ENCODE data around the gene KIF24. TPM values are rescaled to one million over a fixed set of nuclear protein-coding genes. Genes with fewer than 3 reads are reported as not detected.

KIF24 gene
- total RNA-seq, 1 experiment from 2014 or later, result 3.9 TPM

DNA sequence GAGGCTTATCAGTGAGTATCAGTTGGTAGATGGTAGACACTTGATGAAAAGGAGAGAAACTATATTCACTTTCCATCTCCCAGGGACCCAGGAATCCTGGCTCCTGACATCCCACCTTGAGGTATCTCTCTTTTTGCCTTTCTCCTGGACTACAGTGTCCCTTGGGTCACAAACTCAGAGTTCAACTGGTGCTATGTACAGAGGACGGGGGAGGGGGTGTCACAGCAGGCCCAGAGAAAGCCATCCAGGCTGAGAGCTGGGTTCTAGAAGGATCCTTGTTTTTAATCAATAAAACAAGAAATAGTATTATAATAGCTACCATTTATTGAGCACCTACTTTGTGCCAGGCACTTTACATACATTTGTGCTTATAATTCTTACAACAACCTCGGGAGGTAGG is 37.3 kb upstream of the KIF24 start:
- Mint-ChIP-seq H3K27me3 (ENCODE audit: insufficient read depth, unreplicated experiment) (no peaks in the 10 kb centered on the region), H3K4me1 (ENCODE audit: low read depth, unreplicated experiment) (no peaks in the 10 kb centered on the region), H3K4me3 (ENCODE audit: unreplicated experiment) (no peak overlapping the region), H3K36me3 (ENCODE audit: insufficient read depth, unreplicated experiment) (peaks cover 43% of the 10 kb centered on the region), H3K9me3 (ENCODE audit: unreplicated experiment) (peaks cover 5% of the 10 kb centered on the region), H3K27ac (ENCODE audit: unreplicated experiment) (no peak overlapping the region)
- ChIA-PET CTCF (interaction anchor here (0.6 kb wide), 1 partner anchor 14 kb away, joined by 3 read pairs; no protein-coding TSS in a partner anchor), POLR2A (interaction anchor here (0.5 kb wide), 1 partner anchor 242 kb away, joined by 8 read pairs; no protein-coding TSS in a partner anchor)
- Histone ChIP-seq H3K36me3 (ENCODE audit: control insufficient read depth, insufficient read depth, low read length) (peaks cover 8% of the 10 kb centered on the region), H3K9me3 (peaks cover 9% of the 10 kb centered on the region; the same call in 1 of the 2 replicates), H3K27me3 (replicated peaks; ENCODE audit: control insufficient read depth, insufficient read depth, low read length) (no peaks in the 10 kb centered on the region), H3K4me3 (ENCODE audit: low read depth, low read length) (no peak overlapping the region), H3K4me1 (no peaks in the 10 kb centered on the region)
- no TSS peak for BruUV-seq (replicated peaks)
- intact Hi-C loops (cut with micrococcal nuclease; ENCODE audit: unreplicated experiment), result no loop called here
- DNase-seq, result no peak
- TF ChIP-seq, protein P1, sequence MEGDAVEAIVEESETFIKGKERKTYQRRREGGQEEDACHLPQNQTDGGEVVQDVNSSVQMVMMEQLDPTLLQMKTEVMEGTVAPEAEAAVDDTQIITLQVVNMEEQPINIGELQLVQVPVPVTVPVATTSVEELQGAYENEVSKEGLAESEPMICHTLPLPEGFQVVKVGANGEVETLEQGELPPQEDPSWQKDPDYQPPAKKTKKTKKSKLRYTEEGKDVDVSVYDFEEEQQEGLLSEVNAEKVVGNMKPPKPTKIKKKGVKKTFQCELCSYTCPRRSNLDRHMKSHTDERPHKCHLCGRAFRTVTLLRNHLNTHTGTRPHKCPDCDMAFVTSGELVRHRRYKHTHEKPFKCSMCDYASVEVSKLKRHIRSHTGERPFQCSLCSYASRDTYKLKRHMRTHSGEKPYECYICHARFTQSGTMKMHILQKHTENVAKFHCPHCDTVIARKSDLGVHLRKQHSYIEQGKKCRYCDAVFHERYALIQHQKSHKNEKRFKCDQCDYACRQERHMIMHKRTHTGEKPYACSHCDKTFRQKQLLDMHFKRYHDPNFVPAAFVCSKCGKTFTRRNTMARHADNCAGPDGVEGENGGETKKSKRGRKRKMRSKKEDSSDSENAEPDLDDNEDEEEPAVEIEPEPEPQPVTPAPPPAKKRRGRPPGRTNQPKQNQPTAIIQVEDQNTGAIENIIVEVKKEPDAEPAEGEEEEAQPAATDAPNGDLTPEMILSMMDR (IDR thresholded peaks at IDR 0.05; ENCODE audit: insufficient read depth in 1 of 2, low read depth in 1 of 2, low read length in 1 of 2, severe bottlenecking in 1 of 2, unreplicated experiment in 1 of 2), result no peak

DNA sequence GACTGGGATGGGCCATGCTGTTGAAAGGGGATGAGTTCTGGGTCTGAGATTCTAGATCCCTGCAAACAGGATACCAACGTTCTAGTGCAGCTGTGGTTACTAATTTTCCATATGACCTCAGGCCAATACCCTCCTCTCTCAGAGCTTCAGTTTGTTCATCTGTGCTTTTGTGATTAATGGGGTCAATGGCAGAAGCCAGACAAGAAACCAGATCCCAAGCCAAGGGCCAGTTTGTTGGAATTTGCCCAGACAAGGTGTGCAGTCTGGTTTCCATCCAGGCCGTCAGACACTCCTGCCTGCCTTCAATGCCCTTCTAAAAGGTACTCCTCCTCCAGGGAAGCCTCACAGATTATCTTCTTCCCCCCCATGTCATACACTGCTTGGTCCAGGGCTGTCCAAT is 36.2 kb upstream of the KIF24 start:
- ChIA-PET CTCF (interaction anchor here (0.7 kb wide), 1 partner anchor 10 kb away, joined by 6 read pairs; no protein-coding TSS in a partner anchor), POLR2A (no interaction called here)
- no peak for DNase-seq
- intact Hi-C loops (cut with micrococcal nuclease; ENCODE audit: unreplicated experiment), result no loop called here
- Histone ChIP-seq H3K27me3 (replicated peaks; ENCODE audit: control insufficient read depth, insufficient read depth, low read length) (no peaks in the 10 kb centered on the region), H3K4me3 (ENCODE audit: low read depth, low read length) (no peak overlapping the region), H3K36me3 (ENCODE audit: control insufficient read depth, insufficient read depth, low read length) (peaks cover under 1% of the 10 kb centered on the region; the same call in 1 of the 2 replicates), H3K9me3 (peaks cover 9% of the 10 kb centered on the region; the same call in 1 of the 2 replicates), H3K4me1 (no peaks in the 10 kb centered on the region)
- H3K36me3 Mint-ChIP-seq (ENCODE audit: insufficient read depth, unreplicated experiment), result peaks cover 32% of the 10 kb centered on the region
- no peak overlapping the region for H3K27ac Mint-ChIP-seq (ENCODE audit: unreplicated experiment)
- H3K4me1 Mint-ChIP-seq (ENCODE audit: low read depth, unreplicated experiment), result no peaks in the 10 kb centered on the region
- no peaks in the 10 kb centered on the region for H3K27me3 Mint-ChIP-seq (ENCODE audit: insufficient read depth, unreplicated experiment)
- H3K4me3 Mint-ChIP-seq (ENCODE audit: unreplicated experiment), result no peak overlapping the region
- H3K9me3 Mint-ChIP-seq (ENCODE audit: unreplicated experiment), result peaks cover 5% of the 10 kb centered on the region
- TF ChIP-seq, protein P1 (IDR thresholded peaks at IDR 0.05; ENCODE audit: insufficient read depth in 1 of 2, low read depth in 1 of 2, low read length in 1 of 2, severe bottlenecking in 1 of 2, unreplicated experiment in 1 of 2), result no peak
- BruUV-seq (replicated peaks), result no TSS peak

DNA sequence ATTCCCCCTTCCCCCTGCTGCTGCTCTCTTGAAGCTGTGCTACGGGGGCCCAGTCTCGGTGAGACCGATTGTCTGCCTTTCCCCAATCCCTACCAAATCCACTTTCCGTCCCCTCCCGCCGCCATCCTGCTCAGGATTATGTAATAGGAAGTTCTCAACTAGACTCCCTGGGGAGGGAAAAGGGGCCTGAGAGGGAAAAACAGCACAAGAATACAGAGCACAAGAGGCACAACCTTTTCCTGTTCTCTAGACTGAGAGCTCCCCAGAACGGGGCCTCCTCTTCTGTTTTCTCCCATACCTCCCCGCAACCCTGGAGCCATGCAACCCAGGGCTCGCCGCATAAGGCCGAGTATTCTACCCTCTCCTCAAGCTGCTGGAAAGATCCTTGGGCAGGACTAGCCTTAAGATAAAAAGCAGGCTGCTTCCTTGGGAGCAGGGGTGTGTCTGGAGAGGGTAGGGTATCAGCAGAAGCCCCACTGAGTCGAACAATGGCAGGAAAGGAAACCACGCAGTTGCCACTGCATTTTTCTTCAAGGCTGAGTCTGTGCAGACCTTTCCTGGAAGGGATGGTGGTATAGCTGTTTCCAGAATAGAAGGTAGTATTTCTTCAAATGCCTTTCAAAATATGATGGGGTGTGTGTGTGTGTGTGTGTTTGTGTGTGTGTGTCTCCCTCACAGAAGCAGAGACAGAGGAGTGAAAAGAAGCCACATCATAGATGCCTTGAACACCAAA is 34.7 kb upstream of the KIF24 start:
- Mint-ChIP-seq H3K9me3 (ENCODE audit: unreplicated experiment) (peaks cover 5% of the 10 kb centered on the region), H3K27ac (ENCODE audit: unreplicated experiment) (no peak overlapping the region), H3K4me3 (ENCODE audit: unreplicated experiment) (no peak overlapping the region), H3K36me3 (ENCODE audit: insufficient read depth, unreplicated experiment) (peaks cover 17% of the 10 kb centered on the region), H3K4me1 (ENCODE audit: low read depth, unreplicated experiment) (no peaks in the 10 kb centered on the region), H3K27me3 (ENCODE audit: insufficient read depth, unreplicated experiment) (no peaks in the 10 kb centered on the region)
- Histone ChIP-seq H3K27me3 (replicated peaks; ENCODE audit: control insufficient read depth, insufficient read depth, low read length) (no peaks in the 10 kb centered on the region), H3K4me3 (ENCODE audit: low read depth, low read length) (no peak overlapping the region), H3K9me3 (peaks cover 9% of the 10 kb centered on the region; the same call in 1 of the 2 replicates), H3K36me3 (ENCODE audit: control insufficient read depth, insufficient read depth, low read length) (no peaks in the 10 kb centered on the region), H3K4me1 (no peaks in the 10 kb centered on the region)
- BruUV-seq (replicated peaks), result no TSS peak
- intact Hi-C loops (cut with micrococcal nuclease; ENCODE audit: unreplicated experiment), result no loop called here
- ChIA-PET POLR2A (interaction anchor here (0.8 kb wide), 1 partner anchor 11 kb away, joined by 3 read pairs; no protein-coding TSS in a partner anchor), CTCF (interaction anchor here (1.3 kb wide), 1 partner anchor 240 kb away, joined by 3 read pairs; no protein-coding TSS in a partner anchor)
- TF ChIP-seq, protein P1 (IDR thresholded peaks at IDR 0.05; ENCODE audit: insufficient read depth in 1 of 2, low read depth in 1 of 2, low read length in 1 of 2, severe bottlenecking in 1 of 2, unreplicated experiment in 1 of 2), result no peak
- no peak for DNase-seq
